ENCODE measurements around the gene PTPN14.

The PTPN14 gene

GRCh38 chr1:214458541-214458940, 92.9 kb downstream of the PTPN14 start:
- in situ Hi-C loops (cut with MboI; ENCODE audit: low sequenced_read_pairs) = no loop called here

- in situ Hi-C loops (cut with MboI; ENCODE audit: low sequenced_read_pairs) = no loop called here
These were observed 95.2 kb downstream of the PTPN14 start for GRCh38 chr1:214455971-214456867.

GRCh38 chr1:214455479-214455878, 95.9 kb downstream of the PTPN14 start:
- in situ Hi-C loops (cut with MboI; ENCODE audit: low sequenced_read_pairs) = no loop called here

- in situ Hi-C loops (cut with MboI; ENCODE audit: low sequenced_read_pairs) = no loop called here
These were observed 96.6 kb downstream of the PTPN14 start for GRCh38 chr1:214454569-214455396.

- in situ Hi-C loops (cut with MboI; ENCODE audit: low sequenced_read_pairs) = no loop called here
These were observed 98.2 kb downstream of the PTPN14 start for GRCh38 chr1:214453109-214453722.

- in situ Hi-C loops (cut with MboI; ENCODE audit: low sequenced_read_pairs) = no loop called here
These were observed 99.1 kb downstream of the PTPN14 start for GRCh38 chr1:214452152-214452784.

- in situ Hi-C loops (cut with MboI; ENCODE audit: low sequenced_read_pairs) = no loop called here
These were observed 99.8 kb downstream of the PTPN14 start for GRCh38 chr1:214451596-214451995.

- in situ Hi-C loops (cut with MboI; ENCODE audit: low sequenced_read_pairs) = no loop called here
These were observed 102.0 kb downstream of the PTPN14 start for GRCh38 chr1:214449371-214449770.

- in situ Hi-C loops (cut with MboI; ENCODE audit: low sequenced_read_pairs) = no loop called here
These were observed 102.9 kb downstream of the PTPN14 start for GRCh38 chr1:214448536-214448935.

GRCh38 chr1:214447557-214447871, 103.9 kb downstream of the PTPN14 start:
- in situ Hi-C loops (cut with MboI; ENCODE audit: low sequenced_read_pairs) = no loop called here

- in situ Hi-C loops (cut with MboI; ENCODE audit: low sequenced_read_pairs) = no loop called here
These were observed 104.4 kb downstream of the PTPN14 start for GRCh38 chr1:214446772-214447556.

GRCh38 chr1:214445831-214446614, 105.4 kb downstream of the PTPN14 start:
- in situ Hi-C loops (cut with MboI; ENCODE audit: low sequenced_read_pairs) = no loop called here

GRCh38 chr1:214445199-214445598, 106.2 kb downstream of the PTPN14 start:
- in situ Hi-C loops (cut with MboI; ENCODE audit: low sequenced_read_pairs) = no loop called here

- in situ Hi-C loops (cut with MboI; ENCODE audit: low sequenced_read_pairs) = no loop called here
These were observed 107.0 kb downstream of the PTPN14 start for GRCh38 chr1:214444182-214444939.

GRCh38 chr1:214441119-214441518, 110.3 kb downstream of the PTPN14 start:
- in situ Hi-C loops (cut with MboI; ENCODE audit: low sequenced_read_pairs) = no loop called here

GRCh38 chr1:214440219-214440965, 111.0 kb downstream of the PTPN14 start:
- in situ Hi-C loops (cut with MboI; ENCODE audit: low sequenced_read_pairs) = no loop called here

- in situ Hi-C loops (cut with MboI; ENCODE audit: low sequenced_read_pairs) = no loop called here
These were observed 111.9 kb downstream of the PTPN14 start for GRCh38 chr1:214439352-214440119.

Measured in HL-60/S4 treated with retinoic acid at 250 ng/mL for 4 days and 3 days (cell line).